Endometrium (tissue), 2 donors: ENCODE measurements around the gene LYZL4.

ENCODE experiments used
- FAIRE-seq: peaks from 2 replicates; lab custom pipeline; 2012; peaks lifted over from hg19 to GRCh38; lab: Jason Lieb, UNC
- donor health status: control.
- donor health status: control.

Gene LYZL4

GRCh38 chr3:42371776-42372175 is 38.6 kb downstream of the LYZL4 start:
- no peak for FAIRE-seq

DNA sequence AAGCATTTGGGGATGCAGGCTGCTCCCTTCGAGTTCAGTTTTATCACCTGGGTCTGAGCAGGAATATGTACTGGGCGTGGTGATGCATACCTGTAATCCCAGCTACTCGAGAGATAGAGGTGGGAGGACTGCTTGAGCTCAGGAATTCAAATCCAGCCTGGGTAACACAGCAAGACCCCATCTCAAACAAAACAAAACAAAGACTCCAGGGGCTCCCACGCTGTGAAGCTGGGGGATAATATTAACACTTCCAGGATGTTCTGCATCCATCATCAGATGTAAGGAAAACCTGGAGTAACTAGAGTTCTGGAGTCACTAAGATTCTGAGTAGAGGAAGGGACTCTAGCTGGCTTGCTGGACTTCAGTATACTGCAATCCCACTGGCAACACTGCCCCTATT is 40.6 kb downstream of the LYZL4 start:
- FAIRE-seq, result no peak

DNA sequence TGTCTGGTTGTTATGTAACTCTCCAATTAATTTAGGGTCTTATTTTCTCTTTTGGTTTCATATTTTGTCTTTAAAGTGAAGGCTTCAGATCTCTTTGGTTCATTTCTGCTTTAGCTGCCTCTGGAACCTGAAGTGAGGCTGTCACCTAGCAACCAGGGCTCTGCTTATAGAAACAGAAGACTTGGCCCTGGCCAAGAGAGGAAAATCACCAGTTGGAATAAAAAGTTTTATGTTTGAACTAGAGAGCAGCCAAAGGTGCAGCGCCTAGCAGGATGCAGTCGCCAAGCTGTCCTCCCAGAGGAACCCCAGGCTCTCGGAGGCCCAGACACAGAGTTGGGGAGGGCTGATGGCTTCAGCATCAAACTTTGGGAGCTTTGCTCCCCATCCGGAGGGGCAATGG is 41.1 kb downstream of the LYZL4 start:
- FAIRE-seq, result no peak

- no peak for FAIRE-seq
Observed at GRCh38 chr3:42368861-42369260, 41.5 kb downstream of the LYZL4 start.

DNA sequence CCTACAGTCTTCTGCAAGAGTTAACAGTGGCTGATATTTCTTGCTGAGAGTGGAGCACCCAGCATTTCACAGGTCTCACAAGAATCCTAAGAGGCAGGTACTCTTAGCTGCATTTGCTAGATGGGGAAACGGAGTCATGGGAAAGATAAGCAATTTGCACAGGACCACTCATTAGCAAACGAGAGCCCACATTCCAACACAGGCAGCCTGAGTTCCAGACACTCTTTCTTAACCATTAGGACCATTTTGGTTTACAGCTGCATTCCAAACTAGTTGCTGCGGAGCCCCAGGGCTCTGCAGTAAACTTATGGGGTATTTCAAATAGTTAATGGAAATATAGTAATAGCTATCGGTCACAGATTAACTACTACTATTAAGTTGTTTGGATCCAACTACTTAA is 42.5 kb downstream of the LYZL4 start:
- FAIRE-seq, result no peak

- FAIRE-seq, result no peak
Observed at GRCh38 chr3:42366550-42366949, 43.9 kb downstream of the LYZL4 start.

GRCh38 chr3:42357335-42357734 is 53.1 kb downstream of the LYZL4 start:
- FAIRE-seq, result no peak

DNA sequence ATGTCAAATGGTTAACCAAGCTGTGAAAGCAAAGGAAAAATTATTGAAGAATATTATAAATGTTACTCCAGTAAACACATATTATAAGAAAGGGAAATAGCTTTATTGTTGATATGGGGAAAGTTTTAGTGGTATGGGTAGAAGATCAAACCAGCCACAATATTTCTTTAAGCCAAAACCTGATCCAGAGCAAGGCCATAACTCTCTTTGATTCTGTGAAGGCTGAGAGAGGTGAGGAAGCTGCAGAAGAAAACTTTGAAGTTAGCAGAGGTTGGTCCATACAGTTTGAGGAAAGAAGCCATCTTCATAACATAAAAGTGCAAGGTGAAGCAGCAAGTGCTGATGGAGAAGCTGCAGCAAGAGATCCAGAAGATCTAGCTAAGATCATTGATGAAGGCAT is 54.8 kb downstream of the LYZL4 start:
- no peak for FAIRE-seq

DNA sequence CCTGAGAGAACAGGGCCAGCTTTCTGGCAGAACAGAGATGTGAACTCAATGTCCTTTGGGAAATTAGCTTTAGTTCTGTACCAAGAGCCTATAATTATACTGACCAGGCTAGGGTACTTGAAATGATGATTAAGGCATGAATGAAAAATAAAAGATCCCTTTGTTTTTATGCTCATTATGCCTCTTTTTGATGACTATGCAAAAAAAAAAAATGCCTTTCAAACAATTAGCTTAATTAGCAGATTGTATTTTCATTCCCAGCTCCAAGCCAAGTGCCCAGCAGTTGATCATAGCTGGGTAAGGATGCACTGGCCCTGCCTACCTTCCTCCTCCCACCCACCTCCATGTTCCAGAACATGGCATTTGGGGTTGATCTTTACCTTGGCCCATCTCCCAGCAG is 56.8 kb downstream of the LYZL4 start:
- no peak for FAIRE-seq

GRCh38 chr3:42351207-42351606 is 59.2 kb downstream of the LYZL4 start:
- no peak for FAIRE-seq

GRCh38 chr3:42349765-42350594 is 60.4 kb downstream of the LYZL4 start:
- FAIRE-seq, result no peak

DNA sequence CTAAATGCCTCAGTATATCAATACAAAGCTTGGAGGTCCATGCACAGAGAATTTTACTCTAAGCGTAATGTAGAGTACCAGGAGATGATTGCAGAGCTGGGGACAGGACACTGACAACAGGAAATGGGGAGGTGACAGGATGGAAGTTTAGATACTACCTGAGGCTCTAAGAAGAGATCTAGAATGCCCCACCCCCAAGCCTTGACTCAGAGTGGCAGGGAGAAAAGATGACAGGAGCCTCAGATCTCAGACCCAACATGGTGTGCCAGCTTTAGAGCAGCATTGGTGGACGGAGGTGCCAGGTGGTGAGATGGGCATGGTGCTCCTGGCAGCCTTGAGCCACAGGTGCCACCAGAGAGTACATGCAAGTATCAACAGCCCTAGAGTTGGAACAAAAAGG is 62.5 kb downstream of the LYZL4 start:
- no peak for FAIRE-seq
